Stimulated activated CD4-positive, alpha-beta T cell treated with anti-CD3 and anti-CD28 coated beads, Interleukin-1b, Interleukin-23, amount 100 ng/mL, for 1 hour (primary cell): ENCODE measurements around the gene OR3A1.
"Not testable (repeated sequence)": the region's sequence is repeated elsewhere in the genome, so short reads cannot be mapped to it uniquely, and the experiment has no call there.

ENCODE experiments used
- DNase-seq, 2 donors: peaks; one replicate each; pipeline ENCODE4 v3.0.0-alpha.2; 2020; ENCODE audit warnings: low read depth in 2 of 2

The OR3A1 gene

DNA sequence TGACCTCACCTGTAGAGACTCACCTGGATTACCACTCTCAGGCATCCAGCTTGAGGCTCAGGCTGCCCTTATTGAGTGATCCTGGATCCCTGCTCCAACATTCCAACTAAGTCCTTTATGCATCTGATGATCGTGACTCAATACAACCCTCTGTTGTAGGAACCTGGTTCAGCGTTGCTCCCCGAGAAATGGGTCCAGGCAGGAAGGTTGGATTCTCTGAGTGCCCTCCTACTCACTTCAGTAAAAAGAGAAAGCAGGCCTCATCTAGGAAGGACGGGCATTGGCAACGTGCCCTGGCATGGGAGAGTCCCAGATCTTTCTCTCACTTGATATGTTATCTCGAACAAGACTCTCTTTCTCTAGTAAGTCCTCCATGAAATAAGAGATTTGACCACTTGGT lies at the start of gene OR3A1:
Gene OR3A1 (minus strand): TSS at position 101 of the 400 bp plus-strand sequence. CDS start 5,778 bp downstream, outside the sequence.
- no peak for DNase-seq

GRCh38 chr17:3342782-3343181 lies 44.6 kb upstream of the OR3A1 start:
- not testable (repeated sequence) for DNase-seq

- DNase-seq, result no peak
Measured at GRCh38 chr17:3335876-3336275, 37.7 kb upstream of the OR3A1 start.

DNA sequence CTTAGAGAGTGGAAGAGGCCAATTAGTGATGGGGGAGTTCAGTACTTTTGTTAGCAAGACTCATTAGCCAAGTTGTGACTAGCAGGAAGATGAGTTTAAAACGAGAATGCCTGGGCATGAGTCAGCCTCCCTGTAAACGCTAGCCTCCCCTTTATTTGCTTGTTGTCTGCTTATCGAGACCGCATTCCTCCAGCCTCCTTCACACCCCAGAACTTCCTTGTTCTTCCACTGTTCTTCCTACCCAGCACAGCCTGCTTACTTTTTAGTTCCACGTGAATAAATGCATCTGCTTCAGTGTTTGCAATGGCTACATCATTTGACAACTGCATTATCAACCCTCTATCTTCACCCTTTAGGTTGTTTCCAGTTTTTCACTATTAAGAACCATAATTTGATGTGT lies 20.2 kb upstream of the OR3A1 start:
- DNase-seq, result no peak

GRCh38 chr17:3316836-3317235 lies 18.7 kb upstream of the OR3A1 start:
- DNase-seq, result no peak

GRCh38 chr17:3308603-3309002 lies 10.4 kb upstream of the OR3A1 start:
- no peak for DNase-seq

DNA sequence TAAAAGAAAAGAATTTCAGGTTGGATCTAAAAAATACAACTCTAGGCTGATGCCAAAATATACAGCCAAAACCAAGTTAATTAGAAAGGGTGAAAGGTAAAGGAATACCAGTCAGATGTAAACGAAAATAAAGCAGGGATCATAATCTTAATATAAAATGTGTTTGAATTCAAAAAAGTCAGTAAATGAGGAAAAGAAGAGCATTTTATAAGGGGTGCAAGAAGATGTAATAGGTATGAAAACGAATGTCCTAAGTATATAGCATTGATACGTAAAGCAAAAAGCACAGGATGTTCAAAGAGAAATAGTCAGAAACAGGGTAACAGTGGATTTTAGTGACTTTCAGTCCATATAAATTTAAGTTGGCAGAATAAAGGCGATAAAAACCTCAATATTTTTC lies 2.5 kb downstream of the OR3A1 start:
- DNase-seq, result no peak

- DNase-seq, result not testable (repeated sequence)
Measured at GRCh38 chr17:3293548-3293947, 4.6 kb downstream of the OR3A1 start.

- no peak for DNase-seq
Measured at GRCh38 chr17:3282901-3283300, 15.3 kb downstream of the OR3A1 start.

- DNase-seq, result no peak
Measured at GRCh38 chr17:3276126-3276525, 22.0 kb downstream of the OR3A1 start.

GRCh38 chr17:3271072-3271848 lies 26.9 kb downstream of the OR3A1 start:
- DNase-seq, result no peak

DNA sequence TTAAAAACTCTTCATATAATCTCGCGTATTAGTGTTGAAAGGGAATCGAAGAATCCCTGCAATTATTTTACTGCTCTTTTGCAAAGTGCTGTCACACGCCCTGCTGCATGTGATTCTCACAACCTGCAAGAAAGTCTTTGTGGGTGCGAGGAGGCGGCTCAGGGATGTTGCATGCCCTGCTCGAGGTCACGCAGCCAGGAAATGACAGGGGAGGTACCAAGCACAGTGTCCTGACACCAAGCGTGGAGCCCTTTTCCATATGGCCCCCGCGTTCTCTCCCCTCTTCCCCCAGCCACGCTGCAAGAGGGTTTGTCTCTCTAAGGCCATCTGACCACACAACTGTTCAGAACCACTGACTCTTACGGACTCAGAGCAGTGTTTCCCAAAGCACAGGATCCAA lies 37.6 kb downstream of the OR3A1 start:
- DNase-seq, result no peak

- no peak for DNase-seq
Measured at GRCh38 chr17:3260163-3260562, 38.0 kb downstream of the OR3A1 start.

- DNase-seq, result no peak
Measured at GRCh38 chr17:3256575-3256974, 41.6 kb downstream of the OR3A1 start.

DNA sequence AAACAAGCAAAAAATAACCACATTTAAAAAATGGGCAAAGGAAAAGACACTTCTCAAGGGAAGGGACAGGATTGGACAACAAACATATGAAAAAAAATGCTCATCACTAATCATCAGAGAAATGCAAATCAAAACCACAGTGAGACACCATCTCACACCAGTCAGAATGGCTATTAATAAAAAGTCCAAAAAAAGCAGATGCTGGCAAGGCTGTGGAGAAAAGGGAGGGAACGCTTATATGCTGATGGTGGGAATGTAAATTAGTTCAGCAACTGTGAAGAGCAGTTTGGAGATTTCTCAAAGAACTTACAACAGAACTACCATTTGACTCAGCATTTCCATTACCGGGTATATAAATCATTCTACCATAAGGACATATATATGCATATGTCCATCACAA lies 49.1 kb downstream of the OR3A1 start:
- DNase-seq, result not testable (repeated sequence)

DNA sequence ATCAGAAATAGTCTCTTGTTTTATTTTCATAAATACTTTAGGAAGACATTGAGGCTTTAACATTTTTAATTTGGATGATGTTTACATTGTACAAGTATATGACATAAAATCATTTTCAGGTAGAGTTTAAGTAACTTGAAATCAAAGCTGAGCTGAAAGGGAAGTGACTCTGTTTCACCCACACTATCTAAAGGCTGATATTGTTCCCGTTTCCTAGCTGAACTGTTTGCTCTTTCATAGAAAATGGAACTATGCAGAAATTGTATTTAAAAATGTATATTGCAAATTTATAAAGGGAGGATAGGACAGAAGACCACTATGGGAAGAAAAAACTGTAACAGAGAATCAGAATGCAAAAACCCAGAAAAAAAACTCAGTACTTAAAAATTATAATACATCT lies 53.3 kb downstream of the OR3A1 start:
- not testable (repeated sequence) for DNase-seq

GRCh38 chr17:3241044-3241443 lies 57.1 kb downstream of the OR3A1 start:
- not testable (repeated sequence) for DNase-seq
